ENCODE data around the gene P4HA1.

DNA sequence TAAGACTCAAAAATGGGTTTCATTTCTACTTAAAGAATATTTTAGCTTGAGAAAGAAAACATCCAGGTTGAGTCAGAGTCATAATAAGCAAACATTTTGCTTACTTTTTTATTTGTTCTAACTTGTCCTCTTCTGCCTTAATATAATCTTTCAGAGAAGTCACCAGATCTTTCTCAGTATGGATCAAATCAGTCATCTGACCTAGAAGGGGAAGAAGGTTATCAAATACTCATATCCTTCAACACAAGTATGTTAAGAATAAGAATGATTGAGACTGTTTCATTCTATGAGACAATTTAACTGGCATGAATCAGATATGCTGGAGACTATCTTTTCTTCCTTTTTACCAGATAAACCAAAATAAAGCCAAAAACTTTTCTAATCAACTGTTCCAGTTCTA is 23.0 kb downstream of the P4HA1 start:
- TF ChIP-seq POLR2A (IDR thresholded peaks at IDR 0.05; ENCODE audit: low read length): no peak
- TF ChIP-seq GATA1 (IDR thresholded peaks at IDR 0.05; ENCODE audit: low read depth, low read length): no peak
